Spleen (tissue), 11 donors: ENCODE data around the gene CACNA1C. TPM values are rescaled to one million over a fixed set of nuclear protein-coding genes. Genes with fewer than 3 reads are reported as not detected.

Experiments
- DNase-seq: peaks from one replicate; pipeline ENCODE4 v3.0.0-alpha.2; 2020
- H3K27ac ChIP-seq, 8 donors: fragments of 200-600 bp; sonication (generic) in 7 of 8; 1 replicate in 4 of 8; 2 replicates in 4 of 8; pipeline versions ENCODE4 v1.5.0 to v1.8.0; 2016 to 2021; ENCODE audit warnings: inconsistent platforms in 4 of 8, mild to moderate bottlenecking in 4 of 8, moderate library complexity in 1 of 8
- H3K27me3 ChIP-seq, 7 donors: fragments of 200-600 bp; sonication (generic) in 6 of 7; replicated peaks in 1 of 7; 1 replicate in 4 of 7; 2 replicates in 3 of 7; pipeline versions ENCODE4 v1.5.0 to v1.8.0; 2016 to 2021; ENCODE audit warnings: inconsistent platforms in 3 of 7, mild to moderate bottlenecking in 1 of 7
- H3K36me3 ChIP-seq, 6 donors: fragments of 200-600 bp; sonication (generic) in 5 of 6; 1 replicate in 4 of 6; 2 replicates in 2 of 6; pipeline versions ENCODE4 v1.5.0 to v1.8.0; 2016 to 2021; ENCODE audit warnings: inconsistent platforms in 2 of 6
- H3K4me1 ChIP-seq, 6 donors: fragments of 200-600 bp; sonication (generic) in 5 of 6; 1 replicate in 3 of 6; 2 replicates in 3 of 6; pipeline versions ENCODE4 v1.5.0 to v1.8.0; 2016 to 2021; ENCODE audit warnings: inconsistent platforms in 3 of 6
- H3K4me3 ChIP-seq, 8 donors: fragments of 200-600 bp; sonication (generic) in 7 of 8; 1 replicate in 4 of 8; 2 replicates in 4 of 8; pipeline versions ENCODE4 v1.5.0 to v1.8.0; 2016 to 2021; ENCODE audit warnings: inconsistent platforms in 4 of 8, mild to moderate bottlenecking in 4 of 8, moderate library complexity in 2 of 8
- H3K9me3 ChIP-seq, 8 donors: fragments of 200-600 bp; sonication (generic) in 7 of 8; 1 replicate in 4 of 8; 2 replicates in 4 of 8; pipeline versions ENCODE4 v1.5.0 to v1.8.0; 2016 to 2021; ENCODE audit warnings: inconsistent platforms in 4 of 8
- POLR2A ChIP-seq, 3 donors: fragments of 450-650 bp; IDR thresholded peaks; one replicate each; pipeline ENCODE4 v1.5.1; 2017; ENCODE audit warnings: antibody characterized with exemption in 3 of 3, mild to moderate bottlenecking in 1 of 3
- POLR2AphosphoS5 ChIP-seq, 3 donors: sonication (generic); formaldehyde crosslinking; IDR thresholded peaks; one replicate each; pipeline ENCODE4 v1.5.1; 2017; ENCODE audit warnings: antibody characterized with exemption in 3 of 3
- WGBS, 5 donors: extraction: QIAGEN DNeasy Blood & Tissue Kit in 3 of 5; methylation state at CpG; one replicate each; pipeline versions ENCODE4 v1.1.5 to v1.1.7; 2013 to 2018; 5-methylcytosine and 5-hydroxymethylcytosine counted together
- intact Hi-C: fragments of 100-400 bp; cut with DNase I; formaldehyde crosslinking; loops from one replicate; pipeline ENCODE4 v1.15.0; 2023; ENCODE audit warnings: low total_unique reads
- polyA plus RNA-seq, 3 donors: library from polyadenylated mRNA; stranded (reverse); fragments of 200-250 nt; gene quantifications; one replicate each; pipeline ENCODE4 v1.2.1, GENCODE V29; 2013
- total RNA-seq, 7 donors: library from RNA; depleted of rRNA in 3 of 7; stranded (reverse); fragments of >200 nt in 3 of 7; fragmentation: NEBNext Ultra II Directional in 4 of 7; extraction: Animal tissue kit (Norgen Biotek cat#: 25700) in 4 of 7; gene quantifications; one replicate each; pipeline versions ENCODE4 v1.1.0 to v1.2.1, GENCODE V29; 2016 to 2021
- TF ChIP-seq, protein P1 (sequence below), 11 experiments: fragments of 200-600 bp in 7 of 11; fragments of 450-650 bp in 4 of 11; sonication (generic) in 4 of 11; IDR thresholded peaks in 8 of 11; conservative IDR thresholded peaks in 3 of 11; 1 replicate in 7 of 11; 2 replicates in 4 of 11; pipeline versions ENCODE4 v1.4.0 to v1.8.0; 2016 to 2021; ENCODE audit warnings: antibody characterized with exemption in 11 of 11, inconsistent platforms in 4 of 11, mild to moderate bottlenecking in 1 of 11
- donor health status: healthy with polysubstance abuse.
- donor health status: DM: no; HTN: no; CAD: no; lungs with moderate emphysema.
- donor health status: DM: no; HTN: no; CAD: no.
- donor health status: Bipolar disorder and iron deficiency.
- donor health status: healthy.
- donor health status: DM: no; HTN: no; CAD: no.
- donor health status: DM: yes; HTN: yes; CAD: no.

CACNA1C gene
- total and polyA plus RNA-seq, 10 donors: 0.67 to 27.6 (median 18.4) TPM

DNA sequence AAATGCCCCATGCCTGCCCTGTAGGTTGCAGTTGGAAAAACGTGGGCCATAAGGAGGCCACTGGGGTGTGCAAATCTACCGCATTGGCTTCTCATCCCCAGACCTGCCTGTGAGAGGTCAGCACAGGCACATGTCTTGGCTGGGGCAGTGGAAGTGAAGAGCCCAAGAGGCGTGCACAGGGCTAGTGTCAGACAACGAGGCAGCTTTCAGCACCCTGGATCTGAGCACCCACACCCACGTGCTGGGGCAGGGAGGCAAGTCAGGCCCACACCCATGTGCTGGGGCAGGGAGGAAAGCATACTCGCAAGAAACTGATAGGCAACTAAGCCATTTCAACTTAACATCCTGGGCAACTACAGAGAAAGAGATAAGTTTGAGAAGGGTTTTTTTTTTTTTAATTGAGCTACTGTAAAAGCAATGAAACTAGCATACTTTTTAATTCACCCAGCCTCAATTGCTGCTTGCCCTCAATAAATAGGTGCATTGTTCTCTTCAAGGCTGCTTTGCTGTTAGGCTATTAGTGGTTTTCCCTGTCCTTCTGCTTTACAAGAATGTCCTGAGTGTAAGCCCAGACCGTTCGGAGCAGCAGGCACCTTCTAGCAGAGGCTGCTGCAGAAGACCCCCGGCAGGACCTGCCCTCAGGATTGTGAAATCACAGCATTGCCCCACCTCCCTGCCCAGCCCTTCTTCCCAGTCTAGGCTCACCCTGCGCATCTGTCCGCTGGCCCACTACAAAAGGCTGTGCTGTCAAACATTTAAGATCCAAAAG, 386.7 kb downstream of the CACNA1C start:
- intact Hi-C loops: no loop called here
- peaks cover 0 to 9% (median 0%) of the 10 kb centered on the region in 6 donors for H3K4me1 ChIP-seq
- no peaks in the 10 kb centered on the region for H3K9me3 ChIP-seq
- no peak for DNase-seq
- H3K36me3 ChIP-seq: no peaks in the 10 kb centered on the region
- H3K27me3 ChIP-seq: no peaks in the 10 kb centered on the region
- H3K4me3 ChIP-seq: no peak overlapping the region
- WGBS, 5 donors: 63 to 83% (median 68%) methylated on average over 7 to 11 of the region's 11 CpGs
- H3K27ac ChIP-seq: no peak overlapping the region
- TF ChIP-seq, protein P1, sequence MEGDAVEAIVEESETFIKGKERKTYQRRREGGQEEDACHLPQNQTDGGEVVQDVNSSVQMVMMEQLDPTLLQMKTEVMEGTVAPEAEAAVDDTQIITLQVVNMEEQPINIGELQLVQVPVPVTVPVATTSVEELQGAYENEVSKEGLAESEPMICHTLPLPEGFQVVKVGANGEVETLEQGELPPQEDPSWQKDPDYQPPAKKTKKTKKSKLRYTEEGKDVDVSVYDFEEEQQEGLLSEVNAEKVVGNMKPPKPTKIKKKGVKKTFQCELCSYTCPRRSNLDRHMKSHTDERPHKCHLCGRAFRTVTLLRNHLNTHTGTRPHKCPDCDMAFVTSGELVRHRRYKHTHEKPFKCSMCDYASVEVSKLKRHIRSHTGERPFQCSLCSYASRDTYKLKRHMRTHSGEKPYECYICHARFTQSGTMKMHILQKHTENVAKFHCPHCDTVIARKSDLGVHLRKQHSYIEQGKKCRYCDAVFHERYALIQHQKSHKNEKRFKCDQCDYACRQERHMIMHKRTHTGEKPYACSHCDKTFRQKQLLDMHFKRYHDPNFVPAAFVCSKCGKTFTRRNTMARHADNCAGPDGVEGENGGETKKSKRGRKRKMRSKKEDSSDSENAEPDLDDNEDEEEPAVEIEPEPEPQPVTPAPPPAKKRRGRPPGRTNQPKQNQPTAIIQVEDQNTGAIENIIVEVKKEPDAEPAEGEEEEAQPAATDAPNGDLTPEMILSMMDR (IDR thresholded peaks at IDR 0.05 in 8 of 11, conservative IDR thresholded peaks at IDR 0.05 in 3 of 11): no peak
- TF ChIP-seq POLR2A (IDR thresholded peaks at IDR 0.05) (no peak), POLR2AphosphoS5 (IDR thresholded peaks at IDR 0.05) (no peak)

DNA sequence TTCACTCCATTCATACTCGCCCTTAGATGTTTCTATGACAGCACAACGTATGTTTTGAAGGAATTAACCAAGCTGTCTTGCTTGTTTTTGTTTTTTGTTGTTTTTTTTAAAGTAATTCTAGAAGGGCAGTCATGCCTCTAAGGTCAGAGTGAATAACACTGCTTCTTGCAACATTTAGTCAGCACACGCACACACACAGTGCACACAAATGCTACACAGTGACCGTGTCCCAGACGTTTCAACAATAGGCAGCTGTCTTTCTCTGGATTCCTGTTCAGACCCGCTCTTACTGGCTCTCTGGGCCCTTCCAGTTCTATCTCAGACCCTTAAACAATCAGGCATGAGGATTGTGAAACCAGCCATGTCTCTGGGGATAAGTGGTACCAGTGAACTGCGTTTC, 391.0 kb downstream of the CACNA1C start:
- intact Hi-C loops: no loop called here
- Histone ChIP-seq H3K27me3 (no peaks in the 10 kb centered on the region), H3K4me3 (no peak overlapping the region), H3K36me3 (no peaks in the 10 kb centered on the region), H3K9me3 (no peaks in the 10 kb centered on the region), H3K27ac (no peak overlapping the region), H3K4me1 (peaks cover 0 to 9% (median 0%) of the 10 kb centered on the region in 6 donors)
- TF ChIP-seq POLR2A (IDR thresholded peaks at IDR 0.05): no peak
- TF ChIP-seq, protein P1 (IDR thresholded peaks at IDR 0.05 in 8 of 11, conservative IDR thresholded peaks at IDR 0.05 in 3 of 11): no peak
- TF ChIP-seq POLR2AphosphoS5 (IDR thresholded peaks at IDR 0.05): no peak
- DNase-seq: no peak
- WGBS, 5 donors: 79 to 88% (median 85%) methylated on average over 7 of the region's 7 CpGs

DNA sequence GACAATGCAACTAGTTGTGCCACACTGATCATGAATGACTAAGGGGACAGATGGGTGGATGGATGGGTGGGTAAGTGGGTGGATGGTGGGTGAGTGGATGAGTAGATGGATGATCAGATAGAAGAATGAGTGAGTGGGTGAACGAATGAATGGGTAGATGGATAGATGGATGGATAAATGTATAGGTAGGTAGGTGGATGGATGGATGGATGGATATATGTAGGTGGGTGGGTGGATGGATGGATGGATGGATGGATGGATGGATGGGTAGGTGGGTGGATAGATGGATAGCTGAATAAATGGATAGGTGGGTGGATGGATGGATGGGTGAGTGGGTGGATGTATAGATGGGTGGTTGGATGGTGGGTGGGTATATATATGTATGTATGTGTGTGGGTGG, 393.2 kb downstream of the CACNA1C start:
- TF ChIP-seq POLR2A (IDR thresholded peaks at IDR 0.05) (no peak), POLR2AphosphoS5 (IDR thresholded peaks at IDR 0.05) (no peak)
- TF ChIP-seq, protein P1 (IDR thresholded peaks at IDR 0.05 in 8 of 11, conservative IDR thresholded peaks at IDR 0.05 in 3 of 11): no peak
- Histone ChIP-seq H3K27ac (no peak overlapping the region), H3K36me3 (no peaks in the 10 kb centered on the region), H3K9me3 (no peaks in the 10 kb centered on the region), H3K4me3 (no peak overlapping the region), H3K4me1 (peaks cover 0 to 10% (median 0%) of the 10 kb centered on the region in 6 donors), H3K27me3 (no peaks in the 10 kb centered on the region)
- DNase-seq: no peak
- 78 to 88% (median 86%) methylated on average over 1 of the region's 1 CpG for WGBS, 5 donors
- intact Hi-C loops: no loop called here

DNA sequence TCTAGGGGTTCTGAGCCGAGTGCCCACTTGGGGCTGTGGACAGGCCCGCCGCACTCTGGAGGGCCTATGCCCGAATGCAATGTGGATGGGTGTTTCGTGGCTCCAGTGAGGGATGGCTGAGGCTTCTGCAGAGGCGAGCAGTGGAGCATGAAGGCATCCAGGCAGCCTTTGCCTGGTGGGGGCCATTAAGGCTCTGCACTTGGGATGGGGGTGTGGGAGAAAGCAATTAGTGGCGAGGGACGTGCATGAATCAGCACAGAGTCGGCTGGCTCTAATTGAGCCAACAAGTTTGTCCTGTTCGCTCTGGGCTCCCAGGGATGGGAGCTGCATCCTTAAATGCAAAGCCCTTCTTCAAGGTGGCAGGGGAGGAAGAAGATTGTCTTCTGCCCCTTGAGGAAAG, 395.1 kb downstream of the CACNA1C start:
- no peak for TF ChIP-seq POLR2AphosphoS5 (IDR thresholded peaks at IDR 0.05)
- TF ChIP-seq, protein P1 (IDR thresholded peaks at IDR 0.05 in 8 of 11, conservative IDR thresholded peaks at IDR 0.05 in 3 of 11): no peak
- no peak for TF ChIP-seq POLR2A (IDR thresholded peaks at IDR 0.05)
- 85 to 91% (median 89%) methylated on average over 10 of the region's 10 CpGs for WGBS, 5 donors

More for the DNA sequence above, 395.1 kb downstream of the CACNA1C start:
- H3K4me3 ChIP-seq: no peak overlapping the region
- no peaks in the 10 kb centered on the region for H3K27me3 ChIP-seq
- H3K9me3 ChIP-seq: no peaks in the 10 kb centered on the region
- no peak overlapping the region for H3K27ac ChIP-seq
- intact Hi-C loops: no loop called here
- no peak for DNase-seq
- H3K36me3 ChIP-seq: no peaks in the 10 kb centered on the region
- H3K4me1 ChIP-seq: peaks cover 0 to 11% (median 1%) of the 10 kb centered on the region in 6 donors
